Endometrial microvascular endothelial cells (primary cell): ENCODE results near the gene NDUFS3. TPM values are rescaled to one million over a fixed set of nuclear protein-coding genes. Genes with fewer than 3 reads are reported as not detected.

Source experiments
- in situ Hi-C: cut with HindIII; loops from 2 replicates; pipeline ENCODE4 v1.10.0; 2017; ENCODE audit warnings: low sequenced_read_pairs, low pct_unique_long_range_greater_than_20kb; ENCODE audit errors: inconsistent ontology term
- total RNA-seq: library from RNA; depleted of rRNA; stranded (reverse); fragments of >200 nt; gene quantifications from one replicate; pipeline ENCODE4 v1.2.3, GENCODE V29; 2015; ENCODE audit errors: inconsistent ontology term

Gene NDUFS3
- total RNA-seq, 1 donor from 2014 or later: 78.7 TPM

DNA sequence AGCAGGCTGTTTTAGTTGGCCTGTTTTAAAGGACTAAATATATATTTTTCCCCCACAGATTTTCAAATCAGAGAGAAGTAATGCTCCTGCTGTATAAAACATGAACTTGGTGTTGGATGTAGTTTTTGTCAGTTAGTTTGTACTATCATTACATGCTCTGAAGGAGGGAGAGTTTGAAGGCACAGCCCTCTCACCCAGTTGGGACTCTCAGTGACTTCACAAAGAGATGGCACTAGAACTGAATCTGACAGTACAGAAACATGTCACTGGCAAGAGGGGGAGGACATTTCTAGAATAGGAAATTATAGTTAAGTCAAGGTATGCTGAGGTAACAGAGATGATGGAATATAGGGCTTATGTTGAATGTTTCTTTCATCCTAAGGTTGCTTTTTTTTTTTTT, 36.4 kb downstream of the NDUFS3 start:
- in situ Hi-C loops: no loop called here

DNA sequence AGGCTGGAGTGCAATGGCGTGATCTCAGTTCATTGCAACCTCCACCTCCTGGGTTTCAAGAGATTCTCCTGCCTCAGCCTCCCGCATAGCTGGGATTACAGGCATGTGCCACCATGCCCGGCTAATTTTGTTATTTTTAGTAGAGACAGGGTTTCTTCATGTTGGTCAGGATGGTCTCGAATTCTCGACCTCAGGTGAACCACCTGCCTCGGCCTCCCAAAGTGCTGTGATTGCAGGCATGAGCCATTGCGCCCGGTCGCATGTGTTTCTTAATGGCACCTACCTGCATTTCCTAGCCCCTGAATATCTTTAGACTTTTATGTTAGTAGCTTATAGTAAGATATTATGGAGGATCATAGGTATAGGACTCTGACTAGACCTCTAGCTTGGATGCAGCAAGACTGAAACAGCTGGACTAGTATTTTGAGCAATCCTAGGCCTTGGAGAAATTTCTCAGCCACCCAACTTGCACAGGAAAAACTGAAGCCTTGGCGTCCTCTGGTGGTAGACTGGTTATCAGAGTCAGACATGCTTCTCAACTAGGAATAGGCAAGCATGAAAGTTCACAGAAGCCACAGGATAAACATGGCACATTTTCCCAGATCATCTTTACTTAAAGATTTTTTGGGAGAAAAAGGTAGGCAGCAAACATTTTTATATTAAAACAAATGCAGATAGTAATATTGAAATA, 38.0 kb downstream of the NDUFS3 start:
- in situ Hi-C loops: no loop called here

DNA sequence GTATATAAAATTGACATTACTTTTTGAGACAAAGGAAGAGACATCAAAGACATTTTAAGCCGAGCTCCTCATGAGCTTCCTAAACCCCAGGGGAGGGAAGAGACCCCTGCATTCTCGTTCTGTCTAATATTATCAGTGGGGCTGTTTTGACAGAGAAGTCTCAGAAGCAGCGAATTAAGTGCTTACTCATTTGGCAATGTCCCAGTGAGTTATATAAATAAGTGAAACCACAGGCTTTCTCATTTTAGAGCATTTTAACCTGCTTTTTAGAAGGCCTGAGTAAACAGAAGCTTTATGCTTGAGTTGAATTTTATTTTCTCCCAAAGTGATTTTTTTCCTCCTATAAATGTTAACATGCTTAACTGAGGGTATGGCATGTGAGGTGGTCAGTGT, 38.5 kb downstream of the NDUFS3 start:
- in situ Hi-C loops: no loop called here

DNA sequence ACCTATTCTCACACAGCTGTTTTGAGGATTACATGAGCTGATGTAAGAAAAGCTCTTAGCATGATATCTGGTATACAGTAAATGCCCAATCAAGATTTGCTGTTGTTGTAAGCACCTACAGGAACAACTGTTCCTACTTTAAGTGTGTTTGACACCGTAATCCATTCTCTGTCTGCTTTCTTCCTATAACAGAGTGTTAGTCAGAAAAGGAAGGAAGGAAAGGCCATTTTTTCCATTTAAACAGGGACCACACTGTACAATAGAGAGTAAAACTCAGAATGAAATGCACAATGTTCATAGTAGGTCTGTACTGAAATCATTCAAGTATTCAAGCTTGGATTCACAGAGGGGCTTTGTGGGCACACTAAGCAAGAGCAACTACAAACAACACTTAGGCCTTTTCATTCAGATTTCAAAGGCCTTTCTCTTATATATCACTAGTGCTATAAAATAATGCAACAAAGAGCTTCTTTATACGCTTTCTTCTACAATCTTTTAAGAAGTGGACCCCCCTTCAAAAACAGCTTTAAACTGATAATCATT, 42.0 kb downstream of the NDUFS3 start:
- in situ Hi-C loops: no loop called here

DNA sequence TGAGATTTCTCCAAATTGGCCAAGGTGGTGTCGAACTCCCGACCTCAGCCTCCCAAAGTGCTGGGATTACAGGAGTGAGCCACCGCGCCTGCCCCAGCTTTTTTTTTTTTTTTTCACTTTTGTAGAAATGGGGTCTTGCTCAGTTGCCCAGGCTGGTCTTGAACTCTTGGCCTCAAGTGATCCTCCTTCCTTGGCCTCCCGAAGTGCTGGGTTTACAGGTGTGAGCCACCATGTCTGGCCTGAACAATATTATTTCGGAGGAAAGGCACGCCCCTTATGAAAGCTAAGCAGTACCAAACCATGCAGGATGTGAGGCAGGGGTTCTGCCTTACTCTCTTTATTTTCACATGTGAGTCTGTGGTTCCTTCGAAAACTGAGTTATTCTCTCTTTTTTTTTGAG, 47.4 kb downstream of the NDUFS3 start:
- in situ Hi-C loops: no loop called here

DNA sequence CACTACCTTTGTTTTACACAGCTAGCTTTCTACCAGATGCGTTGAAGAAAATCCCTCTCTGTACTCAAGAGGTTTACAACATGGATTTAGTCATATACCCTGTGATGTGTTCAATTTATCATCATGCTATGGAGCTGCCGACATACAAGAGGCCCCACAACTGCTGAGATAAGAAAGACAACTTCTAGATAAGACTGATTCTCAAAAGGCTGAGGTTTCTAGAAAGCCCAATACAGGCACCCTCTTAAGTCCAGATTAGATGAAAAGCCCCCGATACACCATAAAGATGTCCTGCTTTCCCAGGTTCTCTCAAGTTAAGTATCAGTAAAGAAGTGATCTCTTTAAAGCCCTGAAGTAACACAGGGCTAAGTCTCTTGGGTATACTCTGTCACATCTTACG, 49.2 kb downstream of the NDUFS3 start:
- in situ Hi-C loops: no loop called here

DNA sequence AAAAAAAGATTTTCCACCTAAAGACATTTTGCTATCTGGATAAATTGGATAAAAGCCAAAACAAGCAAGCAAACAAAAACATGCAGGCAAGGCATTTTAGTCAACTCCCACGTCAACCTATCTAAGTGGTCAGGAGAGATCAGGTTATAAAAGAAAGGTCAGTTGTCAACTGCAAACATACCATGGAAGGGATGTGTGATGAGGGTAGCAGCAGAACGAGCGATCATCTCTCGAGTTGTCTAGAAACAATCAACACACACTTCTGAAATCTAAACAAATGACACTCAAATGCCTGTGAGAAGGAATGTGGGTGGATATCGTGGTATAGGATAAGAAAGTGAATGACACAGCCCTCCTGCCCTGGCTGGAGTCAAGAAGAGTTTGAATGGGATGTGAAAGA, 52.6 kb downstream of the NDUFS3 start:
- in situ Hi-C loops: no loop called here

Other genes with a start within 250 kb of the NDUFS3 start
- not detected for gene MYBPC3, start 226.4 kb upstream of the NDUFS3 start, total RNA-seq
- gene SPI1, start 200.5 kb upstream of the NDUFS3 start, total RNA-seq: not detected
- gene SLC39A13, start 170.5 kb upstream of the NDUFS3 start, total RNA-seq: 133 TPM
- gene PSMC3, start 152.6 kb upstream of the NDUFS3 start, total RNA-seq: 238 TPM
- gene RAPSN, start 129.9 kb upstream of the NDUFS3 start, total RNA-seq: not detected
- gene CELF1, start 25.9 kb upstream of the NDUFS3 start, total RNA-seq: 86.2 TPM
- gene PTPMT1, start 13.5 kb upstream of the NDUFS3 start, total RNA-seq: 107 TPM
- 26.3 TPM for gene KBTBD4, start 104 bp upstream of the NDUFS3 start, total RNA-seq
- gene FAM180B, start 7.6 kb downstream of the NDUFS3 start, total RNA-seq: not detected
- gene C1QTNF4, start 15.3 kb downstream of the NDUFS3 start, total RNA-seq: not detected
- 164 TPM for gene MTCH2, start 63.5 kb downstream of the NDUFS3 start, total RNA-seq
- not detected for gene AGBL2, start 136.3 kb downstream of the NDUFS3 start, total RNA-seq
- gene FNBP4, start 188.3 kb downstream of the NDUFS3 start, total RNA-seq: 64.0 TPM